Liver (tissue), 9 donors: ENCODE data around the gene IRAG1. TPM values are rescaled to one million over a fixed set of nuclear protein-coding genes. Genes with fewer than 3 reads are reported as not detected.
"Not testable (repeated sequence)": the region's sequence is repeated elsewhere in the genome, so short reads cannot be mapped to it uniquely, and the experiment has no call there.

Source experiments
- DNase-seq: peaks from one replicate; pipeline ENCODE4 v3.0.0-alpha.2; 2017; ENCODE audit warnings: low spot score
- H3K27ac ChIP-seq, 2 donors: one replicate each; pipeline ENCODE4 v1.7.0; 2013; ENCODE audit warnings: inconsistent platforms in 2 of 2, low read length in 2 of 2, control low read depth in 1 of 2, low read depth in 1 of 2, mild to moderate bottlenecking in 1 of 2
- H3K27me3 ChIP-seq, 4 donors: one replicate each; pipeline versions ENCODE4 v1.6.1 to v1.7.0; 2013; ENCODE audit warnings: low read length in 3 of 4, inconsistent platforms in 1 of 4, mild to moderate bottlenecking in 1 of 4, moderate library complexity in 1 of 4; ENCODE audit not compliant: control insufficient read depth in 4 of 4, insufficient read depth in 4 of 4
- H3K36me3 ChIP-seq, 4 donors: one replicate each; pipeline versions ENCODE4 v1.6.1 to v1.7.0; 2013; ENCODE audit warnings: low read length in 3 of 4, mild to moderate bottlenecking in 3 of 4, low read depth in 1 of 4, moderate library complexity in 1 of 4; ENCODE audit not compliant: control insufficient read depth in 4 of 4, insufficient read depth in 3 of 4
- H3K4me1 ChIP-seq, 4 donors: one replicate each; pipeline versions ENCODE4 v1.6.1 to v1.7.0; 2013; ENCODE audit warnings: low read length in 3 of 4, mild to moderate bottlenecking in 3 of 4, moderate library complexity in 1 of 4; ENCODE audit not compliant: control insufficient read depth in 4 of 4, insufficient read depth in 4 of 4
- H3K4me3 ChIP-seq, 3 donors: one replicate each; pipeline versions ENCODE4 v1.6.1 to v1.7.0; 2013; ENCODE audit warnings: low read length in 3 of 3, control low read depth in 1 of 3, low read depth in 1 of 3, mild to moderate bottlenecking in 1 of 3
- H3K9ac ChIP-seq, 2 donors: one replicate each; pipeline ENCODE4 v1.7.0; 2013; ENCODE audit warnings: low read length in 2 of 2, mild to moderate bottlenecking in 2 of 2, moderate library complexity in 2 of 2, control low read depth in 1 of 2, low read depth in 1 of 2
- H3K9me3 ChIP-seq, 4 donors: one replicate each; pipeline versions ENCODE4 v1.6.1 to v1.7.0; 2013; ENCODE audit warnings: low read length in 3 of 4; ENCODE audit not compliant: control insufficient read depth in 4 of 4
- EGR1 ChIP-seq, 2 donors: IDR thresholded peaks; 2 replicates each; pipeline ENCODE4 v1.6.1; 2016 to 2018; ENCODE audit warnings: antibody characterized with exemption in 2 of 2, low read depth in 2 of 2
- FOXA1 ChIP-seq: IDR thresholded peaks from 2 replicates; pipeline ENCODE4 v1.6.1; 2016; ENCODE audit warnings: antibody characterized with exemption
- FOXA2 ChIP-seq: IDR thresholded peaks from 2 replicates; pipeline ENCODE4 v1.6.1; 2016; ENCODE audit warnings: antibody characterized with exemption
- GABPA ChIP-seq, 2 donors: IDR thresholded peaks in 1 of 2; conservative IDR thresholded peaks in 1 of 2; 2 replicates each; pipeline ENCODE4 v1.6.1; 2016; ENCODE audit warnings: antibody characterized with exemption in 2 of 2, mild to moderate bottlenecking in 1 of 2, moderate library complexity in 1 of 2
- HNF4A ChIP-seq, 2 donors: conservative IDR thresholded peaks; 2 replicates each; pipeline ENCODE4 v1.6.1; 2016; ENCODE audit warnings: antibody characterized with exemption in 2 of 2, mild to moderate bottlenecking in 2 of 2
- HNF4G ChIP-seq: IDR thresholded peaks from 2 replicates; pipeline ENCODE4 v1.6.1; 2016; ENCODE audit warnings: antibody characterized with exemption
- JUND ChIP-seq, 2 donors: IDR thresholded peaks; 2 replicates each; pipeline ENCODE4 v1.6.1; 2016; ENCODE audit warnings: antibody characterized with exemption in 2 of 2
- MAX ChIP-seq: IDR thresholded peaks from 2 replicates; pipeline ENCODE4 v1.6.1; 2016; ENCODE audit warnings: antibody characterized with exemption
- NR2F2 ChIP-seq: IDR thresholded peaks from 2 replicates; pipeline ENCODE4 v1.6.1; 2016; ENCODE audit warnings: antibody characterized with exemption
- RAD21 ChIP-seq, 2 donors: IDR thresholded peaks; 2 replicates each; pipeline ENCODE4 v1.6.1; 2016; ENCODE audit warnings: antibody characterized with exemption in 2 of 2, mild to moderate bottlenecking in 2 of 2
- RXRA ChIP-seq, 2 donors: IDR thresholded peaks; 2 replicates each; pipeline ENCODE4 v1.6.1; 2017 to 2018; ENCODE audit warnings: antibody characterized with exemption in 2 of 2, mild to moderate bottlenecking in 1 of 2
- SP1 ChIP-seq: IDR thresholded peaks from 2 replicates; pipeline ENCODE4 v1.6.1; 2018; ENCODE audit warnings: antibody characterized with exemption, mild to moderate bottlenecking
- TAF1 ChIP-seq: conservative IDR thresholded peaks from 2 replicates; pipeline ENCODE4 v1.6.1; 2016; ENCODE audit warnings: antibody characterized with exemption, mild to moderate bottlenecking
- YY1 ChIP-seq: IDR thresholded peaks from 2 replicates; pipeline ENCODE4 v1.6.1; 2016; ENCODE audit warnings: antibody characterized with exemption, mild to moderate bottlenecking
- ZBTB33 ChIP-seq: IDR thresholded peaks from 2 replicates; pipeline ENCODE4 v1.6.1; 2016; ENCODE audit warnings: antibody characterized with exemption
- WGBS: extraction: QIAGEN DNeasy Blood & Tissue Kit; methylation state at CpG from one replicate; pipeline ENCODE4 v1.1.7; 2013; 5-methylcytosine and 5-hydroxymethylcytosine counted together
- polyA plus RNA-seq, 2 donors: library from polyadenylated mRNA; stranded (reverse) in 1 of 2; unstranded in 1 of 2; fragments of 200-250 nt in 1 of 2; fragments of >200 nt in 1 of 2; fragmentation: Nextera tagmentation in 1 of 2; extraction: Ambion mirVana in 1 of 2; gene quantifications; one replicate each; pipeline versions ENCODE4 v1.2.1 to v1.2.3, GENCODE V29; 2013 to 2015
- total RNA-seq, 2 donors: library from RNA; depleted of rRNA; stranded (reverse); fragments of >200 nt; gene quantifications; one replicate each; pipeline ENCODE4 v1.2.3, GENCODE V29; 2014
- TF ChIP-seq, protein P1 (sequence below): IDR thresholded peaks from 2 replicates; pipeline ENCODE4 v1.6.1; 2016; ENCODE audit warnings: antibody characterized with exemption
- TF ChIP-seq, protein P2 (sequence below): fragments of 150-350 bp; IDR thresholded peaks from 2 replicates; pipeline ENCODE4 v1.5.1; 2017; ENCODE audit warnings: improper control_type of control experiment, low read depth, low read length; ENCODE audit not compliant: missing input control
- TF ChIP-seq, protein P3 (sequence below): IDR thresholded peaks from 2 replicates; pipeline ENCODE4 v1.6.1; 2016; ENCODE audit warnings: antibody characterized with exemption, mild to moderate bottlenecking
- donor health status: healthy.
- donor health status: healthy.
- donor health status: healthy.
- donor health status: healthy.
- donor health status: healthy.

The IRAG1 gene
- total and polyA plus RNA-seq, 4 donors, result 0.29 to 4.4 (median 2.0) TPM

GRCh38 chr11:10680956-10681487, 12.5 kb downstream of the IRAG1 start:
- H3K27ac ChIP-seq, result no peak overlapping the region
- no peaks in the 10 kb centered on the region for H3K36me3 ChIP-seq
- no peak overlapping the region for H3K9ac ChIP-seq
- H3K9me3 ChIP-seq, result no peaks in the 10 kb centered on the region
- H3K4me3 ChIP-seq, result no peak overlapping the region
- peaks cover 0 to 6% (median 0%) of the 10 kb centered on the region in 4 donors for H3K27me3 ChIP-seq
- TF ChIP-seq TAF1 (no peak), EGR1 (IDR thresholded peaks at IDR 0.05; ENCODE audit: low read depth in 2 of 2) (no peak), MAX (no peak), RXRA (IDR thresholded peaks at IDR 0.05) (no peak), FOXA2 (no peak), ZBTB33 (no peak), SP1 (no peak), HNF4G (no peak), JUND (IDR thresholded peaks at IDR 0.05) (no peak), FOXA1 (no peak), YY1 (no peak), GABPA (IDR thresholded peaks at IDR 0.05 in 1 of 2, conservative IDR thresholded peaks at IDR 0.05 in 1 of 2) (no peak), NR2F2 (no peak), RAD21 (IDR thresholded peaks at IDR 0.05) (no peak), HNF4A (conservative IDR thresholded peaks at IDR 0.05) (no peak)
- TF ChIP-seq, protein P1, sequence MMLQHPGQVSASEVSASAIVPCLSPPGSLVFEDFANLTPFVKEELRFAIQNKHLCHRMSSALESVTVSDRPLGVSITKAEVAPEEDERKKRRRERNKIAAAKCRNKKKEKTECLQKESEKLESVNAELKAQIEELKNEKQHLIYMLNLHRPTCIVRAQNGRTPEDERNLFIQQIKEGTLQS, result no peak
- TF ChIP-seq, protein P2, sequence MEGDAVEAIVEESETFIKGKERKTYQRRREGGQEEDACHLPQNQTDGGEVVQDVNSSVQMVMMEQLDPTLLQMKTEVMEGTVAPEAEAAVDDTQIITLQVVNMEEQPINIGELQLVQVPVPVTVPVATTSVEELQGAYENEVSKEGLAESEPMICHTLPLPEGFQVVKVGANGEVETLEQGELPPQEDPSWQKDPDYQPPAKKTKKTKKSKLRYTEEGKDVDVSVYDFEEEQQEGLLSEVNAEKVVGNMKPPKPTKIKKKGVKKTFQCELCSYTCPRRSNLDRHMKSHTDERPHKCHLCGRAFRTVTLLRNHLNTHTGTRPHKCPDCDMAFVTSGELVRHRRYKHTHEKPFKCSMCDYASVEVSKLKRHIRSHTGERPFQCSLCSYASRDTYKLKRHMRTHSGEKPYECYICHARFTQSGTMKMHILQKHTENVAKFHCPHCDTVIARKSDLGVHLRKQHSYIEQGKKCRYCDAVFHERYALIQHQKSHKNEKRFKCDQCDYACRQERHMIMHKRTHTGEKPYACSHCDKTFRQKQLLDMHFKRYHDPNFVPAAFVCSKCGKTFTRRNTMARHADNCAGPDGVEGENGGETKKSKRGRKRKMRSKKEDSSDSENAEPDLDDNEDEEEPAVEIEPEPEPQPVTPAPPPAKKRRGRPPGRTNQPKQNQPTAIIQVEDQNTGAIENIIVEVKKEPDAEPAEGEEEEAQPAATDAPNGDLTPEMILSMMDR, result no peak
- TF ChIP-seq, protein P3, sequence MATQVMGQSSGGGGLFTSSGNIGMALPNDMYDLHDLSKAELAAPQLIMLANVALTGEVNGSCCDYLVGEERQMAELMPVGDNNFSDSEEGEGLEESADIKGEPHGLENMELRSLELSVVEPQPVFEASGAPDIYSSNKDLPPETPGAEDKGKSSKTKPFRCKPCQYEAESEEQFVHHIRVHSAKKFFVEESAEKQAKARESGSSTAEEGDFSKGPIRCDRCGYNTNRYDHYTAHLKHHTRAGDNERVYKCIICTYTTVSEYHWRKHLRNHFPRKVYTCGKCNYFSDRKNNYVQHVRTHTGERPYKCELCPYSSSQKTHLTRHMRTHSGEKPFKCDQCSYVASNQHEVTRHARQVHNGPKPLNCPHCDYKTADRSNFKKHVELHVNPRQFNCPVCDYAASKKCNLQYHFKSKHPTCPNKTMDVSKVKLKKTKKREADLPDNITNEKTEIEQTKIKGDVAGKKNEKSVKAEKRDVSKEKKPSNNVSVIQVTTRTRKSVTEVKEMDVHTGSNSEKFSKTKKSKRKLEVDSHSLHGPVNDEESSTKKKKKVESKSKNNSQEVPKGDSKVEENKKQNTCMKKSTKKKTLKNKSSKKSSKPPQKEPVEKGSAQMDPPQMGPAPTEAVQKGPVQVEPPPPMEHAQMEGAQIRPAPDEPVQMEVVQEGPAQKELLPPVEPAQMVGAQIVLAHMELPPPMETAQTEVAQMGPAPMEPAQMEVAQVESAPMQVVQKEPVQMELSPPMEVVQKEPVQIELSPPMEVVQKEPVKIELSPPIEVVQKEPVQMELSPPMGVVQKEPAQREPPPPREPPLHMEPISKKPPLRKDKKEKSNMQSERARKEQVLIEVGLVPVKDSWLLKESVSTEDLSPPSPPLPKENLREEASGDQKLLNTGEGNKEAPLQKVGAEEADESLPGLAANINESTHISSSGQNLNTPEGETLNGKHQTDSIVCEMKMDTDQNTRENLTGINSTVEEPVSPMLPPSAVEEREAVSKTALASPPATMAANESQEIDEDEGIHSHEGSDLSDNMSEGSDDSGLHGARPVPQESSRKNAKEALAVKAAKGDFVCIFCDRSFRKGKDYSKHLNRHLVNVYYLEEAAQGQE, result no peak
- DNase-seq, result no peak
- no peaks in the 10 kb centered on the region for H3K4me1 ChIP-seq
- WGBS, result 97% methylated on average over 3 of the region's 3 CpGs

DNA sequence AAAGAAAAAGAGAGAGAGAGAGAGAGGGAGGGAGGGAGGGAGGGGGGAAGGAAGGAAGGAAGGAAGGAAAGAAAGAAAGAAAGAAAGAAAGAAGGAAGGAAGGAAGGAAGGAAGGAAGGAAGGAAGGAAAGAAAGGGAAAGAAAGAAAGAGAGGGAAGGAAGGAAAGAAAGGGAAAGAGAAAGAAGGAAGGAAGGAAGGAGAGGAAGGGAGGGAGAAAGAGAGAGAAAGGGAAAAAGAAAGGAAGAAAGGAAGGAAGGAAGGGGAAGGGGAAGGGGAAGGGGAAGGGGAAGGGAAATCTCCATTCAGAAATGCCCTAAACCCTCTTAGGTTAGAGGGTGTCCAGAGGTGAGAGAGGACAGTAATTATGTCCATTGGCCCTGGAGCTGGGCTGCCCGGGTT, 13.3 kb downstream of the IRAG1 start:
- H3K4me1 ChIP-seq, H3K27me3 ChIP-seq, H3K27ac ChIP-seq, H3K9me3 ChIP-seq, DNase-seq, H3K4me3 ChIP-seq, H3K36me3 ChIP-seq, H3K9ac ChIP-seq: not testable (repeated sequence)
- whole genome bisulfite sequencing, result 95% methylated on average over 1 of the region's 1 CpG
